Activated naive CD8-positive, alpha-beta T cell treated with anti-CD3 and anti-CD28 coated beads, Interleukin-2, amount 50 U/mL, for 24 hours (primary cell): ENCODE results near the gene ACIN1.

ENCODE experiments used
- ATAC-seq: fragments of 150-1000 bp; cut with Tn5 transposase; one replicate; pipeline ENCODE4 v1.10.0; 2021
- DNase-seq: peaks from one replicate; pipeline ENCODE4 v3.0.0; 2021
- H3K27ac Mint-ChIP-seq: one replicate; pipeline ENCODE4 v1.8.0; 2021; ENCODE audit warnings: mild to moderate bottlenecking, mixed read lengths
- H3K27me3 Mint-ChIP-seq: one replicate; pipeline ENCODE4 v1.8.0; 2021; ENCODE audit warnings: mixed read lengths
- H3K36me3 Mint-ChIP-seq: one replicate; pipeline ENCODE4 v1.8.0; 2021; ENCODE audit warnings: low read depth, mixed read lengths
- H3K4me1 Mint-ChIP-seq: one replicate; pipeline ENCODE4 v1.8.0; 2021; ENCODE audit warnings: mixed read lengths
- H3K4me3 Mint-ChIP-seq: one replicate; pipeline ENCODE4 v1.8.0; 2021; ENCODE audit warnings: mild to moderate bottlenecking, moderate library complexity, mixed read lengths
- H3K9me3 Mint-ChIP-seq: one replicate; pipeline ENCODE4 v1.8.0; 2021; ENCODE audit warnings: mixed read lengths

ACIN1 gene

DNA sequence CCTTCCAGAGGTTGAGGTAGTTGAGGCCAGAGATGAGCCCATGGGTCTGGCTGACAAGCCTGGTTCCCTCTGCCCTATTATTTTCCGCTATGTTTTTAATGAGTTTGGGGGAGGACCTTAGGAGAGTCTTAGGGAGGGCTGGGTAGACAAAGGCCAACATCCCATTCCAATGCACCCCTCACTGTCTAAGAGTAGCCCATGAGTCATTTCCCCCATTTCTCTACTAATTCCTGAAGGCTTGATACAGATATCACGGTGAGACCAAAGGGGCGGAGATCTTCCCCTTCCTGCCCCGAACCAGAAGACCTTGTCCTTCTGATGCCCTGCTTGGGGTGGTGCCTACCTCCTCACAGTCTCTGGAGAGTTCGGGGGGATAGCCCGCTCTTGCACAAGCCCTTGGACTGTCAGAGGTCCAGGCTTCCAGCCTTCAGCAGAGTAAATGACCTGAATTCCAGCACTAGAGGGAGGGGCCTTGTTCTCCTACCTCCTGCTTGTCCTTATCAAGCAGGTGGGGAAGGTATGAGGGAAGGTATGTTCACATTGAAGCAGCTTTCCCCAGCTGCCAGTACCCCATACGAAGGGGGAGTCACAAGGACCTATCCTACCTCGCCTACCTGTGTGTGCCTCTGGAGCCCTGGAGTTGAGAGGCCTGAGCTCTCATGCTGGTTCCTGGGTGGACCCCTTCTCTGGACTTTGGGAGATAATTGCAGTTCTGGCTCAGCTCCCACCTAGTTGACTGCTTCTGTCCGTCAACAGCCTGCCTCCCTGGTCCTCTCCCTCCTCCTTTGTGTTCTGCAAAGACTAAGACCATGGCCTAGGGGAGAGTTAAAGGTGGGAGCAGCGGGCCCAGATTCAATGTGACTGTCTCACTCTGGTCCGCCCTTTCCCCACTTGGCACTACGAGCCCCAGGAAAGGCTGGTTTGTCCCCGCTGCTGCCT is 49.2 kb downstream of the ACIN1 start:
- no peak for ATAC-seq
- Mint-ChIP-seq H3K4me1 (no peaks in the 10 kb centered on the region), H3K4me3 (no peak overlapping the region), H3K36me3 (no peaks in the 10 kb centered on the region), H3K9me3 (no peaks in the 10 kb centered on the region), H3K27me3 (no peaks in the 10 kb centered on the region), H3K27ac (no peak overlapping the region)
- DNase-seq: no peak

DNA sequence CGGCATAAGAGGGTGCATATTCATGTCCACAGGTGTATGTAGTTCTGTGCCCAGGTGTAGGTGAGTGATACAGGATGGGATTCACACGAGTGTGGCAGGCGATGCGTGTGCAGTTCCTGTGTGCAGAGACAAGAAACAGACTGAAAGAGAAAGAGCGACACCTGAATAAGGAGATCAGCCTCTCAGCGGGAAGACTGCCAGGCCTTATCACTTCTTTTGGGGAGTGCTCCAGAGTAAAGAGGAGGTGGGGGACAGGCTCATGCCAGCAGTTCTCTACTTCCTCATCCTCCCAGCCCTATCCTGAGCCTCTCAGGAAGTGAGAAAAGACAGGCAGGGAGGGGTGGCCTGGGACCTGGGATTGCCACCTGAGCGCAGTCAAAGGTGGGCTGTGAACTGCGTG is 50.1 kb downstream of the ACIN1 start:
- DNase-seq: no peak
- no peaks in the 10 kb centered on the region for H3K4me1 Mint-ChIP-seq
- H3K36me3 Mint-ChIP-seq: no peaks in the 10 kb centered on the region
- H3K27me3 Mint-ChIP-seq: no peaks in the 10 kb centered on the region
- H3K9me3 Mint-ChIP-seq: no peaks in the 10 kb centered on the region
- H3K4me3 Mint-ChIP-seq: no peak overlapping the region
- ATAC-seq: no peak
- no peak overlapping the region for H3K27ac Mint-ChIP-seq

GRCh38 chr14:23043754-23044153 is 51.2 kb downstream of the ACIN1 start:
- ATAC-seq: no peak
- Mint-ChIP-seq H3K4me1 (no peaks in the 10 kb centered on the region), H3K27ac (no peak overlapping the region), H3K27me3 (no peaks in the 10 kb centered on the region), H3K36me3 (no peaks in the 10 kb centered on the region), H3K9me3 (no peaks in the 10 kb centered on the region), H3K4me3 (no peak overlapping the region)
- DNase-seq: no peak

GRCh38 chr14:23043145-23043544 is 51.8 kb downstream of the ACIN1 start:
- DNase-seq (no peak), ATAC-seq (no peak)
- Mint-ChIP-seq H3K4me1 (no peaks in the 10 kb centered on the region), H3K27ac (no peak overlapping the region), H3K9me3 (no peaks in the 10 kb centered on the region), H3K36me3 (no peaks in the 10 kb centered on the region), H3K4me3 (no peak overlapping the region), H3K27me3 (no peaks in the 10 kb centered on the region)

DNA sequence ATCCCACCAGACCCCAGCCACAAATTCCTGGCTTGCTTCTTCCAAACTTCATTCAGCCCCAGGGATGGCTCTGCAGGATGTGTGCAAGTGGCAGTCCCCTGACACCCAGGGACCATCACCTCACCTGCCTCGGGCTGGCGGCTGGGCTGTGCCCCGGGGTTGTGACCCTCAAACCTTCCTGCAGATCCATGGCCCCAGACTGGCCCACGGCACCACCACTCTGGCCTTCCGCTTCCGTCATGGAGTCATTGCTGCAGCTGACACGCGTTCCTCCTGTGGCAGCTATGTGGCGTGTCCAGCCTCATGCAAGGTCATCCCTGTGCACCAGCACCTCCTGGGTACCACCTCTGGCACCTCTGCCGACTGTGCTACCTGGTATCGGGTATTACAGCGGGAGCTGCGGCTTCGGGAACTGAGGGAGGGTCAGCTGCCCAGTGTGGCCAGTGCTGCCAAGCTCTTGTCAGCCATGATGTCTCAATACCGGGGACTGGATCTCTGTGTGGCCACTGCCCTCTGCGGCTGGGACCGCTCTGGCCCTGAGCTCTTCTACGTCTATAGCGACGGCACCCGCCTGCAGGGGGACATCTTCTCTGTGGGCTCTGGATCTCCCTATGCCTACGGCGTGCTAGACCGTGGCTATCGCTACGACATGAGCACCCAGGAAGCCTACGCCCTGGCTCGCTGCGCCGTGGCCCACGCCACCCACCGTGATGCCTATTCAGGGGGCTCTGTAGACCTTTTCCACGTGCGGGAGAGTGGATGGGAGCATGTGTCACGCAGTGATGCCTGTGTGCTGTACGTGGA is 52.6 kb downstream of the ACIN1 start, which contains the start of gene PSMB11:
Gene PSMB11 (plus strand): TSS at position 51 of the 804 bp plus-strand sequence. CDS start 14 bp downstream, at position 65.
- Mint-ChIP-seq H3K4me3 (no peak within 1 kb of the TSS), H3K27ac (no peak within 1 kb of the TSS)

DNA sequence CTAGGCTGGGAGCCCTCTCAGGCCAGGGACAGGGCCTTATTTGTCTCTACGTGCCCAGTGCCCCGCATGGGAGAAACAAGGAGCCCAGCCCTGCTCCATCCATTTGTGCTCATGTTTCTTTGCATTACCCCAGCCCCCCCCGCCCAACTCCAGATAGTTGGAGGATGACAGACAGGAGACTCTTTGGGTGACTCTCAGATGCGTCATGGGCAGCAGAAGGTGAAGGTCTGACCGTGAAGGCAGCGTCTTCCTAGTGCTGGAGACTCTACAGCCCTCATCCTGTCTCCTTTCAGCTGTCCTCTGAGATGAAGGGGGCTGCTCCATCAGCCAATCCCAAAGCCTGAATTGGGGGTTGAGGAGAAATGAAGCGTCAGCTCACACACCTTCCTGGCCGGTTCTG is 53.2 kb downstream of the ACIN1 start:
- Mint-ChIP-seq H3K27me3 (no peaks in the 10 kb centered on the region), H3K9me3 (no peaks in the 10 kb centered on the region), H3K4me1 (no peaks in the 10 kb centered on the region), H3K36me3 (no peaks in the 10 kb centered on the region), H3K27ac (no peak overlapping the region), H3K4me3 (no peak overlapping the region)
- ATAC-seq (no peak), DNase-seq (no peak)

More for the DNA sequence above, 52.6 kb downstream of the ACIN1 start, which contains the start of gene PSMB11:
- Mint-ChIP-seq H3K4me1 (no peaks in the 10 kb centered on the region), H3K27me3 (no peaks in the 10 kb centered on the region), H3K9me3 (no peaks in the 10 kb centered on the region), H3K36me3 (no peaks in the 10 kb centered on the region)
- no peak for DNase-seq
- no peak for ATAC-seq

- no peak for DNase-seq
- H3K4me3 Mint-ChIP-seq: no peak overlapping the region
- H3K9me3 Mint-ChIP-seq: no peaks in the 10 kb centered on the region
- H3K27me3 Mint-ChIP-seq: no peaks in the 10 kb centered on the region
- no peaks in the 10 kb centered on the region for H3K36me3 Mint-ChIP-seq
- peaks cover 8% of the 10 kb centered on the region for H3K4me1 Mint-ChIP-seq
- ATAC-seq: no peak
- no peak overlapping the region for H3K27ac Mint-ChIP-seq
Measured at GRCh38 chr14:23040100-23040499, 54.8 kb downstream of the ACIN1 start.

GRCh38 chr14:23035303-23036144 is 59.4 kb downstream of the ACIN1 start:
- Mint-ChIP-seq H3K4me3 (peak overlapping the region; percentile 95), H3K9me3 (no peaks in the 10 kb centered on the region), H3K27me3 (no peaks in the 10 kb centered on the region), H3K27ac (peak overlapping the region; percentile 99), H3K4me1 (peaks cover 34% of the 10 kb centered on the region), H3K36me3 (peaks cover 27% of the 10 kb centered on the region)
- ATAC-seq (no peak), DNase-seq (no peak)

GRCh38 chr14:23034498-23035302 is 60.2 kb downstream of the ACIN1 start, which contains the start of gene PSMB5:
Gene PSMB5 (minus strand): TSS chr14:23034900. CDS start chr14:23034881, 19 bp downstream.
- peak; percentile 95 for ATAC-seq
- H3K27me3 Mint-ChIP-seq: no peaks in the 10 kb centered on the region
- peaks cover 36% of the 10 kb centered on the region for H3K4me1 Mint-ChIP-seq
- H3K4me3 Mint-ChIP-seq: peak within 1 kb of the TSS; percentile 95
- H3K36me3 Mint-ChIP-seq: peaks cover 29% of the 10 kb centered on the region
- peak; percentile 84 for DNase-seq
- peak within 1 kb of the TSS; percentile 99 for H3K27ac Mint-ChIP-seq
- H3K9me3 Mint-ChIP-seq: no peaks in the 10 kb centered on the region

GRCh38 chr14:23033801-23034497 is 61.0 kb downstream of the ACIN1 start:
- Mint-ChIP-seq H3K36me3 (peaks cover 35% of the 10 kb centered on the region), H3K27me3 (no peaks in the 10 kb centered on the region), H3K4me3 (peak overlapping the region; percentile 95), H3K4me1 (peaks cover 43% of the 10 kb centered on the region), H3K9me3 (no peaks in the 10 kb centered on the region), H3K27ac (peak overlapping the region; percentile 99)
- ATAC-seq: peak; percentile 3
- DNase-seq: no peak

GRCh38 chr14:23033251-23033727 is 61.6 kb downstream of the ACIN1 start:
- Mint-ChIP-seq H3K4me3 (peak overlapping the region; percentile 95), H3K4me1 (peaks cover 48% of the 10 kb centered on the region), H3K27ac (peak overlapping the region; percentile 99), H3K36me3 (peaks cover 40% of the 10 kb centered on the region), H3K27me3 (no peaks in the 10 kb centered on the region), H3K9me3 (no peaks in the 10 kb centered on the region)
- DNase-seq (no peak), ATAC-seq (no peak)

GRCh38 chr14:23030936-23031335 is 64.0 kb downstream of the ACIN1 start:
- no peak for DNase-seq
- no peak overlapping the region for H3K4me3 Mint-ChIP-seq
- no peak overlapping the region for H3K27ac Mint-ChIP-seq
- H3K4me1 Mint-ChIP-seq: peaks cover 56% of the 10 kb centered on the region
- no peaks in the 10 kb centered on the region for H3K9me3 Mint-ChIP-seq
- H3K27me3 Mint-ChIP-seq: no peaks in the 10 kb centered on the region
- peaks cover 51% of the 10 kb centered on the region for H3K36me3 Mint-ChIP-seq
- no peak for ATAC-seq

- Mint-ChIP-seq H3K4me1 (peaks cover 59% of the 10 kb centered on the region), H3K9me3 (no peaks in the 10 kb centered on the region), H3K27ac (peak overlapping the region; percentile 77), H3K4me3 (peak overlapping the region; percentile 37), H3K36me3 (peaks cover 65% of the 10 kb centered on the region), H3K27me3 (no peaks in the 10 kb centered on the region)
- no peak for ATAC-seq
- no peak for DNase-seq
Measured at GRCh38 chr14:23028799-23029198, 66.1 kb downstream of the ACIN1 start.
